ENCODE results near the gene ZNF76. TPM values are rescaled to one million over a fixed set of nuclear protein-coding genes. Genes with fewer than 3 reads are reported as not detected.
"Not testable (repeated sequence)": the region's sequence is repeated elsewhere in the genome, so short reads cannot be mapped to it uniquely, and the experiment has no call there.

Gene ZNF76
- total RNA-seq, 2 experiments from 2014 or later, result 35.2 to 38.5 TPM

DNA sequence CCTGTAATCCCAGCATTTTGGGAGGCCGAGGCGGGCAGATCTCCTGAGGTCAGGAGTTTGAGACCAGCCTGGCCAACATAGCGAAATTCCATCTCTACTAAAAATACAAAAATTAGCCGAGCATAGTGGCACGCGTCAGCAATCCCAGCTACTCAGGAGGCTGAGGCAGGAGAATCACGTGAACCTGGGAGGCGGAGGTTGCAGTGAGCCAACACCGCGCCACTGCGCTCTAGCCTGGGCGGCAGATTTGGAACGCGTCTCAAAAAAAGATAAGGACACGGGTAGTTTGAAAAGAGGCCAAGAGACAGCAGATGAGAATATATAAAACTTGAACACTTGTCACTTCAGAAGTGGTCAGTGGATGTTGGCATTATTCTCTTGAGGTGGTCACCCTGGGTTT is 47.6 kb downstream of the ZNF76 start:
- CTCF ChIA-PET; H3K4me3 Mint-ChIP-seq; H3K27me3 Mint-ChIP-seq; intact Hi-C loops (cut with micrococcal nuclease); H3K9me3 Mint-ChIP-seq; POLR2A ChIA-PET; DNase-seq: not testable (repeated sequence)
- H3K36me3 Mint-ChIP-seq, result peaks cover 23% of the 10 kb centered on the region
- H3K4me1 Mint-ChIP-seq (ENCODE audit: low read depth), result peaks cover 79% of the 10 kb centered on the region
- H3K27ac Mint-ChIP-seq, result peak overlapping the region; percentile 44

DNA sequence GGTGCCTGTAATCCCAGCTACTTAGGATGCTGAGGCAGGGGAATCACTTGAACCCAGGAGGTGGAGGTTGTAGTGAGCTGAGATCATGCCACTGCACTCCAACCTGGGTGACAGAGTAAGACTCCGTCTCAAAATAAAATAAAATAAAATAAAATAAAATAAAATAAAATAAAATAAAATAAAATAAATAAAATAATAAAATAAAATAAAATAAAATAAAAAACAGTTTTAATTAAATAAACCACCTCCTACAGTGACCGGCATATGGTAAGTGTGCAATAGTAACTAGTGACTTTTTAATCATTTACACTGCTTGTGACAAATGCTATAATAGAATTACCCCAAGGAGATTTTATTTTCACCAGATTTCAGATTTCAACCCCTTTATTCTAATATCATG is 49.0 kb downstream of the ZNF76 start:
- H3K4me1 Mint-ChIP-seq (ENCODE audit: low read depth), result peaks cover 77% of the 10 kb centered on the region
- H3K36me3 Mint-ChIP-seq, result peaks cover 28% of the 10 kb centered on the region
- not testable (repeated sequence) for DNase-seq

DNA sequence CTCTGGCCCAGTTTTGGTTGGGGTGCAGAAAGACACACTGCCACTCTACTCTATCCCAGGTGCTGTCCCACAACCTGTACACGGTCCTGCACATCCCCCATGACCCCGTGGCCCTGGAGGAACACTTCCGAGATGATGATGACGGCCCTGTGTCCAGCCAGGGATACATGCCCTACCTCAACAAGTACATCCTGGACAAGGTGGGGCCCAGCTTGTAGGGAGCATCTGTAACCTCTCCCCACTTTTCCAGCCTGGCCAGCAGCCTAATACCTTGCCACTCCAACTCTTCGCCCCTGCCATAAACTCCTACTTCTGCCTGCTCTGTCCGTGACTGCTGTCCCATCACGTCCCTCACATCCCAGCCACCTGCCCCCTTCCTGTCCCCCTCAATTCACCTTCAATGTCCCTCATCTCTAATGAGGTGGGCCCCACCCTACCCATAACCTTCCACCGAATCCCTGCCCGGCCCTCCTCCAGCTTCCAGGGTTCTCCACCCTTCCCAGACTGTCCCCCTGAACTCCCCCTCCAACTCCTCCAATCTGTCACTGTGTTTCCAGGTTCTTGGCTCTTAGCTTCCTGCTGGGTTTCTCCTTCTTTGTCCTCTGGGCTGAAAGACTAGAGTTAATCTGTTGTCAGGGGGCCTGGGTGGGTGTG is 50.2 kb downstream of the ZNF76 start:
- ChIA-PET POLR2A (interaction anchor here (1.2 kb wide), 2 partner anchors 8 to 162 kb away, joined by 4 to 5 read pairs; no protein-coding TSS in a partner anchor), CTCF (interaction anchor here (0.9 to 5.4 kb wide), 4 partner anchors 8 to 158 kb away, joined by 3 to 43 read pairs (median 5); partner anchors contain the start of genes DEF6 and RPL10A)
- intact Hi-C loops (cut with micrococcal nuclease), result no loop called here
- H3K4me1 Mint-ChIP-seq (ENCODE audit: low read depth), result peaks cover 77% of the 10 kb centered on the region
- H3K27me3 Mint-ChIP-seq, result no peaks in the 10 kb centered on the region
- H3K27ac Mint-ChIP-seq, result peak overlapping the region; percentile 97
- H3K4me3 Mint-ChIP-seq, result peak overlapping the region; percentile 27
- peaks cover 30% of the 10 kb centered on the region for H3K36me3 Mint-ChIP-seq
- no peaks in the 10 kb centered on the region for H3K9me3 Mint-ChIP-seq
- no peak for DNase-seq

More for the DNA sequence above, 49.0 kb downstream of the ZNF76 start:
- H3K4me3 Mint-ChIP-seq; intact Hi-C loops (cut with micrococcal nuclease); H3K9me3 Mint-ChIP-seq; H3K27me3 Mint-ChIP-seq: not testable (repeated sequence)
- CTCF ChIA-PET, result interaction anchor here (0.6 to 5.4 kb wide), 3 partner anchors 12 to 29 kb away, joined by 3 to 43 read pairs (median 4); partner anchors contain the start of gene DEF6
- POLR2A ChIA-PET, result interaction anchor here (1.2 kb wide), 1 partner anchor 164 kb away, joined by 4 read pairs; no protein-coding TSS in a partner anchor
- H3K27ac Mint-ChIP-seq, result peak overlapping the region; percentile 97

DNA sequence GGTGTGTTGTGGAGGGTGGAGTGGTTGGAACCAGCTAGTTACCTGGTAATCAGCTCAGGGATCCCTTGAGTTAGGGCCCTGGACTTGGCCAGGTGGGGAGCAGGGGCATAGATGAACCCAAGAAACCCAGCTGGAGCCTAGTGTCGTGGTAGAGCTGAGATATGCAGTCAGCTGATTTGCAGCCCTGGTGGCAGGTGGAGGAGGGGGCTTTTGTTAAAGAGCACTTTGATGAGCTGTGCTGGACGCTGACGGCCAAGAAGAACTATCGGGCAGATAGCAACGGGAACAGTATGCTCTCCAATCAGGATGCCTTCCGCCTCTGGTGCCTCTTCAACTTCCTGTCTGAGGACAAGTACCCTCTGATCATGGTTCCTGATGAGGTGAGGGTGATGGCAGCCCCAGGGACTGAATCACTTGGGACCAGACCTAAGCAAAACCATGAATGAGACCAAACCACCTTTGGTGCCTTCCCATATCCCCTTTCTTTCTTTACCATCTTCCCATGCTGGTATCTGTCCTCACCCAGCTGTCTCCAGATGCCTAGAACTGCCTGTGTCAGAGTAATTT is 50.8 kb downstream of the ZNF76 start:
- H3K4me1 Mint-ChIP-seq (ENCODE audit: low read depth), result peaks cover 82% of the 10 kb centered on the region

DNA sequence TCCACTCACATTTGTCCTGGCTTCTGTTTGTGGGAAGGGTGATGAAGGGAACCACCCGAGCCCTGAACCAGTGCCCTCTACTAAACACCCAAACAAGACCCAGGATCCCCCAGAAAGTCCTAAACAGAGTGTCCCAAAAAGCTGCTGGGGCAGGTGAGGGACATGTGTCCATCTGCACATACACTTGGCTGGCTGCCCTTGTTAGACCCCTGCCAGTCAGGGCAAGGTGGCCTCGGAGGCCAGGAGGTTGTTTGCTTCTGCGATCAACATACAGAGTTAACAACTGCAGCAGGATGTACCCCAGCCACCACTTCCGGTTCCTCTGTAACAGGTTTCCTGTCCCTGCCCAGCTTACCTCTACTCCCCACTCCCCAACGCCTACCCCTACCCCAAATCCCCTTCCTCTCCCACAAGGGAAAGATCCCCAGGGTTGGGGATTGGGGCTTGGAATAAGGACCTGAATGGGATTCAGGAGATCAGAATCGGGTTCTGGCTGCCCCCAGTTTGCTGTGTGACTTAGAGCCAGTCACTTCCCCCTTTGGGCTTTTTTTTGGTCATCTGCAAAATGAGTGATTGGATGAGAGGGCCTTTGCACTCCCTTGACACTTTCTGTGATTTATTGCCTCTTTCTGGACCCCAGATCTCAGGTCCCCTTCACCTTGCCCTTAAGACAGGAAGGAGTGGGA is 52.0 kb downstream of the ZNF76 start:
- H3K27ac Mint-ChIP-seq, result peak overlapping the region; percentile 97
- CTCF ChIA-PET, result interaction anchor here (1.1 to 5.4 kb wide), 9 partner anchors 8 to 156 kb away, joined by 3 to 43 read pairs (median 4); partner anchors contain the start of genes DEF6, PPARD and RPL10A
- H3K36me3 Mint-ChIP-seq, result peaks cover 35% of the 10 kb centered on the region
- H3K4me1 Mint-ChIP-seq (ENCODE audit: low read depth), result peaks cover 86% of the 10 kb centered on the region
- DNase-seq, result peak; percentile 73
- intact Hi-C loops (cut with micrococcal nuclease), result loop anchor here (1.0 to 2.0 kb wide), 3 partner anchors 9 to 16 kb away; no protein-coding TSS in a partner anchor
- H3K4me3 Mint-ChIP-seq, result peak overlapping the region; percentile 59
- POLR2A ChIA-PET, result interaction anchor here (1.3 kb wide), 1 partner anchor 9 kb away, joined by 5 read pairs; no protein-coding TSS in a partner anchor
- no peaks in the 10 kb centered on the region for H3K27me3 Mint-ChIP-seq
- no peaks in the 10 kb centered on the region for H3K9me3 Mint-ChIP-seq

More for the DNA sequence above, 50.8 kb downstream of the ZNF76 start:
- H3K36me3 Mint-ChIP-seq, result peaks cover 32% of the 10 kb centered on the region
- DNase-seq, result peak; percentile 53
- H3K4me3 Mint-ChIP-seq, result peak overlapping the region; percentile 27
- POLR2A ChIA-PET, result interaction anchor here (1.2 kb wide), 1 partner anchor 9 kb away, joined by 5 read pairs; no protein-coding TSS in a partner anchor
- intact Hi-C loops (cut with micrococcal nuclease), result no loop called here
- no peaks in the 10 kb centered on the region for H3K9me3 Mint-ChIP-seq
- CTCF ChIA-PET, result interaction anchor here (0.9 to 5.4 kb wide), 7 partner anchors 9 to 157 kb away, joined by 3 to 43 read pairs (median 5); partner anchors contain the start of genes DEF6 and RPL10A
- H3K27me3 Mint-ChIP-seq, result no peaks in the 10 kb centered on the region
- H3K27ac Mint-ChIP-seq, result peak overlapping the region; percentile 97

DNA sequence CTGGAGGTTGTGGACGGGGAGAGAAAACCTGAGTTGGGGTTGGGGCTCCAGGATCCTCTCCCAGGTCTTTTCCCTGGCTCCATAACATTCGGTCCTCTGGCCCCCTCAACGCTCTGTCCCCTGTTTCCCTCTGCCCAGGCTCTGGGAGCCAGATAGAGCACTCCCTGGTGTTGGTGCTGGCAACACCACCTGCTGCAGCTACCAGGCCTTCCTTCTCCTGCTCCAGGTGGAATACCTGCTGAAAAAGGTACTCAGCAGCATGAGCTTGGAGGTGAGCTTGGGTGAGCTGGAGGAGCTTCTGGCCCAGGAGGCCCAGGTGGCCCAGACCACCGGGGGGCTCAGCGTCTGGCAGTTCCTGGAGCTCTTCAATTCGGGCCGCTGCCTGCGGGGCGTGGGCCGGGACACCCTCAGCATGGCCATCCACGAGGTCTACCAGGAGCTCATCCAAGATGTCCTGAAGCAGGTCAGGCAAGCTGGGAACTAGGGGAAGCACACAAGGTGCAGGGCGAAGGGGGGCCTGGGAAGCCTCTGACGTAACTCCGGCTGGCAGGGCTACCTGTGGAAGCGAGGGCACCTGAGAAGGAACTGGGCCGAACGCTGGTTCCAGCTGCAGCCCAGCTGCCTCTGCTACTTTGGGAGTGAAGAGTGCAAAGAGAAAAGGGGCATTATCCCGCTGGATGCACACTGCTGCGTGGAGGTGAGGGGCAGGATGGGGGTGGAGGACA is 52.7 kb downstream of the ZNF76 start:
- no peaks in the 10 kb centered on the region for H3K27me3 Mint-ChIP-seq
- intact Hi-C loops (cut with micrococcal nuclease), result loop anchor here (2.0 kb wide), 1 partner anchor 13 kb away; no protein-coding TSS in a partner anchor

DNA sequence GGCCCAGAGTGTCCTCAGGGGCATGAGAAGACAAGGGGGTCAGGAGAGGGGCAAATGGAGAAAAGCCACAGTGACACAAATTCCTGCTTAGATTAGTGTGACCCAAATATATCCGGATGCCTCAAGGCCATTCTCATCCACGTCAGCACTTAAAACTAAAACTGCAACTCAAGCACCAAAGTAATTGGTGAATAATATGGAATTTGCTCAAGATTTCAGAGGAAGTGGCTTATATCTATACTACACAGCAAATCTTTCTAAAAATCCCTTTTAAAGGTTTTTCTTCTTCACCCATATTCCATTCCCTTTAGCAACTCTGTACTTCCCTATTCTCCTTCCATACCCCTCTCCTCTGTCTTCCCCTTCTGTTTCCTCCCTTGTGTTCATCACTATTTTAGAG is 53.3 kb downstream of the ZNF76 start:
- DNase-seq, result no peak
- ChIA-PET POLR2A (no interaction called here), CTCF (interaction anchor here (1.1 to 5.4 kb wide), 5 partner anchors 10 to 137 kb away, joined by 3 to 43 read pairs (median 6); partner anchors contain the start of genes DEF6 and PPARD)
- intact Hi-C loops (cut with micrococcal nuclease), result loop anchor here (2.0 kb wide), 1 partner anchor 14 kb away; no protein-coding TSS in a partner anchor
- no peaks in the 10 kb centered on the region for H3K27me3 Mint-ChIP-seq
- H3K27ac Mint-ChIP-seq, result peak overlapping the region; percentile 97
- H3K9me3 Mint-ChIP-seq, result no peaks in the 10 kb centered on the region
- H3K36me3 Mint-ChIP-seq, result peaks cover 38% of the 10 kb centered on the region
- H3K4me1 Mint-ChIP-seq (ENCODE audit: low read depth), result peaks cover 76% of the 10 kb centered on the region
- no peak overlapping the region for H3K4me3 Mint-ChIP-seq

More for the DNA sequence above, 52.7 kb downstream of the ZNF76 start:
- peaks cover 35% of the 10 kb centered on the region for H3K36me3 Mint-ChIP-seq
- H3K27ac Mint-ChIP-seq, result peak overlapping the region; percentile 97
- H3K9me3 Mint-ChIP-seq, result no peaks in the 10 kb centered on the region
- ChIA-PET POLR2A (interaction anchor here (1.3 kb wide), 1 partner anchor 9 kb away, joined by 5 read pairs; no protein-coding TSS in a partner anchor), CTCF (interaction anchor here (1.1 to 5.4 kb wide), 6 partner anchors 9 to 137 kb away, joined by 3 to 43 read pairs (median 5); partner anchors contain the start of genes DEF6 and PPARD)
- no peak for DNase-seq
- H3K4me3 Mint-ChIP-seq, result peak overlapping the region; percentile 59
- peaks cover 82% of the 10 kb centered on the region for H3K4me1 Mint-ChIP-seq (ENCODE audit: low read depth)

DNA sequence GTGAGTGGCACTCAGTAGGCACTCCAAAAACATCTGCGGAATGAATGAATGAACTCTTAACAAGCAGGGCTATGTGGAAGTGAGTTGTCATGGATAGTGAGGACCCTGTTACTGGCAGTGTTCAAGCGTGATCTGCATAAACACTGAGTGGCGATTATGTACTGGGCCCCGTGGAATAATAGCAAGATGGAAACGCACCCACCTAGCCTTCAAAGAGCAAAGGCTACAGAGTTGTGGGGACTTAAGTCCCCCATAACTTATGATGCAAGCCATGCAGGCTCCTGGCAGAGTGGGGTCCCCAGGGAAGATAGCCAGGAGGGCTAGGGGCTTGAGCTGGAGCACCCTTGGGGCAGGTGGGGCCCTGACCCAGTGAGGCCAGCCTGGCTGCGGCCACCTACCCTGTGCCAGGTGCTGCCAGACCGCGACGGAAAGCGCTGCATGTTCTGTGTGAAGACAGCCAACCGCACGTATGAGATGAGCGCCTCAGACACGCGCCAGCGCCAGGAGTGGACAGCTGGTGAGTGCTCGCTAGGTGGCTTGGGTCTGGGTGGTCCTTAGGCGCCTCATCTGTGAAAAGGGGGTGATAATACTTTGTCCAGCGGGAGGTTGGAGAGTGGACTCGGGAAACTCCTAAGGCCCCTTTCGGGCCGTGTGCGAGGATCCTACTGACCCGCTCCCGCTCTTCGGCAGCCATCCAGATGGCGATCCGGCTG is 58.1 kb downstream of the ZNF76 start:
- Mint-ChIP-seq H3K4me1 (ENCODE audit: low read depth) (peaks cover 35% of the 10 kb centered on the region), H3K9me3 (no peaks in the 10 kb centered on the region), H3K27me3 (no peaks in the 10 kb centered on the region), H3K27ac (no peak overlapping the region), H3K4me3 (no peak overlapping the region), H3K36me3 (peaks cover 70% of the 10 kb centered on the region)
- intact Hi-C loops (cut with micrococcal nuclease), result no loop called here
- DNase-seq, result no peak
- POLR2A ChIA-PET, result no interaction called here
- CTCF ChIA-PET, result interaction anchor here (1.0 to 1.8 kb wide), 5 partner anchors 10 to 24 kb away, joined by 3 to 10 read pairs (median 3); no protein-coding TSS in a partner anchor

DNA sequence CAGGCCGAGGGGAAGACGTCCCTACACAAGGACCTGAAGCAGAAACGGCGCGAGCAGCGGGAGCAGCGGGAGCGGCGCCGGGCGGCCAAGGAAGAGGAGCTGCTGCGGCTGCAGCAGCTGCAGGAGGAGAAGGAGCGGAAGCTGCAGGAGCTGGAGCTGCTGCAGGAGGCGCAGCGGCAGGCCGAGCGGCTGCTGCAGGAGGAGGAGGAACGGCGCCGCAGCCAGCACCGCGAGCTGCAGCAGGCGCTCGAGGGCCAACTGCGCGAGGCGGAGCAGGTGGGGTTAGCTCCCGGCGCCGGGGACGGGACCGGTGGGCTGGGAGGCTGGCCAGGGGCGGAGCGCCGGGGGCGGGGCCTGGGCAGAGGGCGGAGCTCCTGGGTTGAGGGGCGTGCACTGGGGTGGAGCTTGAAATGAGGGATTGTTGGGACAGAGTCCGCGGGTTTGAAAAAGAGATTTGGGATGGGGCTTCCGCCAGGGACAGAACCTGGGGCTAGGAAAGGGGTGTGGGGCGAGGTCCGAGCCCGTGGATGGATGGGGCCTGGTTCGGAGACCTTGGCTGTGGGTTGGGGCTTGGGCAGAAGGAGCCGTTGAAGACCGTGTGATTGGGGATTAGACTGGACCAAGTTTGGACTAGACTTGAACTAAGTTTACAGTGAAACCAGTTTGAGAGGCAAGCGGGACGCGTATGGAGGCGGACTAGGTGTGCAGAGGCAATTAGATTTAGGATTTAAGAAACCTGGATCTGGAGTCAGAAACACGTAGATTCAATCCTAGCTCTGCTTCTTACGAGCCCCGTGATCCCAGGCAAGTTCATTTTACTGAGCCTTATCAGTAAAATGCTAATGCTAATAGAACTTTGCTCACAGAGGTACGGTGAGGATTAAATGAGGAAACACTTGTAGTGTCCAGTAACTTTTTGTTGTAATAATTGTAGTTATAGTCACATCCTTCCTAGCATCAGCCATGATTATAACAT is 58.9 kb downstream of the ZNF76 start:
- intact Hi-C loops (cut with micrococcal nuclease), result no loop called here
- H3K9me3 Mint-ChIP-seq, result no peaks in the 10 kb centered on the region
- H3K27me3 Mint-ChIP-seq, result no peaks in the 10 kb centered on the region
- peaks cover 29% of the 10 kb centered on the region for H3K4me1 Mint-ChIP-seq (ENCODE audit: low read depth)
- H3K36me3 Mint-ChIP-seq, result peaks cover 71% of the 10 kb centered on the region
- CTCF ChIA-PET, result interaction anchor here (1.3 to 1.8 kb wide), 2 partner anchors 10 to 23 kb away, joined by 3 to 10 read pairs; no protein-coding TSS in a partner anchor
- no peak overlapping the region for H3K4me3 Mint-ChIP-seq
- no peak for DNase-seq
- POLR2A ChIA-PET, result no interaction called here
- H3K27ac Mint-ChIP-seq, result peak overlapping the region; percentile 6

Data from activated CD4-positive, alpha-beta memory T cell treated with anti-CD3 and anti-CD28 coated beads for 36 hours (primary cell).